Vagina (tissue), 2 donors: Measurements from ENCODE around the gene CHAT.

Experiments used
- CTCF ChIP-seq, 3 experiments: fragments of 450-650 bp in 2 of 3; fragments of 200-600 bp in 1 of 3; sonication (generic) in 1 of 3; IDR thresholded peaks; one replicate each; pipeline ENCODE4 v1.5.1; 2017 to 2019; ENCODE audit warnings: antibody characterized with exemption in 3 of 3, mild to moderate bottlenecking in 2 of 3, moderate library complexity in 2 of 3
- POLR2A ChIP-seq, 2 donors: fragments of 450-650 bp; IDR thresholded peaks; one replicate each; pipeline ENCODE4 v1.6.1; 2017; ENCODE audit warnings: antibody characterized with exemption in 2 of 2, mild to moderate bottlenecking in 2 of 2, moderate library complexity in 2 of 2

GRCh38 chr10:49615213-49615612, 1.4 kb downstream of the CHAT start:
- TF ChIP-seq CTCF (IDR thresholded peaks at IDR 0.05) (no peak), POLR2A (IDR thresholded peaks at IDR 0.05) (no peak)
